Effector CD8-positive, alpha-beta T cell (primary cell): ENCODE measurements around the gene CTCFL.

ENCODE experiments used
- DNase-seq: peaks from one replicate; lab custom pipeline; 2025; lab: John Stamatoyannopoulos, UW

Gene CTCFL

DNA sequence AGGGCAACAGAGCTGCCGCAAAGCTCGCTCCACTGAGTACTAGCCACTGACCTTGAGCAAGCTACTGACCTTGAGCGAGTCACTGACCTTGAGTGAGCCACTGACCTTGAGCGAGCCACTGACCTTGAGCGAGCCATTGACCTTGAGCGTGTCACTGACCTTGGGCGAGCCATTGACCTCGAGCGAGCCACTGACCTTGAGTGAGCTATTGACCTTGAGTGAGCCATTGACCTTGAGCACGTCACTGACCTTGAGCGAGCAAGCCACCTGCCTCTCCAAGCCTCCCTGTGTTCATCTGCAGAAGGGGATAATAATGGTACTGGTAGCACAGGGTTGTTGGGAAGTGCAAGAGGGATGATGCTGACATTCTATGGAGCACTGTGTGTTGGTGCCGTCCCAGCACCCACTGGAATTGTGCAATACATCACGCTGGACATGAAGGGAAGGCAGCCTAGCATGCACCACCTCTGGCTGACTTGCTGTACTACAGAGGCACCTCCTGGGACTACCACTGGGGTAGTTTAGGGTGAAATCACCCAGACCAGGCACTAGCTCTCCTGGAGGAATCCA, 60.2 kb downstream of the CTCFL start:
- DNase-seq, result no peak

DNA sequence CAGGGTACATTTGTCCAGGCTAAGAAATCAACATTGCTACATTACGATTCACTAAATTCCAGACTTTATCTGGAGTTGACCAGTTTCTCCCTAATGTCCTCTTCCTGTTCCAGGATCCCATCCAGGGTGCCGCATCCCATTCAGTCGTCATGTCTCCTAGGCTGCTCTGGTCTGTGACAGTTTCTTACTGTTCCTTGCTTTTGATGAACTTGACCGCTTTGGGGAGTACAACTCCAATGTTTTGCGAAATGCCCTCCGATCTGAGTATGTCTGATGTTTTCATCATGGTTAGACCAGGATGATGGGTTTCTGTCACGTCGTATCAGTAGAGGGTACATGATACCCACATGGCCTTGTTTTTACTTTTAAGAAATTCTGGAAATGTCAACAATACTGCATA, 62.2 kb downstream of the CTCFL start:
- DNase-seq, result no peak

DNA sequence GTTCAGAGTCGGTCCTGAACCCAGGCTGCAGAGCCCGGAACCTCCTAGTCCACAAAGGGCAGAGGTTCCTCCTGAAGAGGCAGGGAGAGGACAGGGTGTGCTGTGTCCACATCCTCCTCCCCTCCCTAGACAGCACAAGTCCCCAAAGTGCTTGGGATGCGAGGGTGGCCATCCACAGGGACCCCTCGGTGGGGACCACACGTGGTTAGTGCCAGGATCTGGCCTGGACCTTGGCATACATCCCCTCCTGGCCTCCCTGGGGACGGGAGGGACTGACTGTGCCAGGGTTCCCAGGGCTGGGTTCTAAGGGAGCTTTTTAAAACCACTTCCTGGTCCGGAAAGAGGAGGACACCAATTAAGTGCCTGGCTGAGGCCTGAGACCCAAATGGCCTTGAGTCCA, 63.2 kb downstream of the CTCFL start:
- no peak for DNase-seq

DNA sequence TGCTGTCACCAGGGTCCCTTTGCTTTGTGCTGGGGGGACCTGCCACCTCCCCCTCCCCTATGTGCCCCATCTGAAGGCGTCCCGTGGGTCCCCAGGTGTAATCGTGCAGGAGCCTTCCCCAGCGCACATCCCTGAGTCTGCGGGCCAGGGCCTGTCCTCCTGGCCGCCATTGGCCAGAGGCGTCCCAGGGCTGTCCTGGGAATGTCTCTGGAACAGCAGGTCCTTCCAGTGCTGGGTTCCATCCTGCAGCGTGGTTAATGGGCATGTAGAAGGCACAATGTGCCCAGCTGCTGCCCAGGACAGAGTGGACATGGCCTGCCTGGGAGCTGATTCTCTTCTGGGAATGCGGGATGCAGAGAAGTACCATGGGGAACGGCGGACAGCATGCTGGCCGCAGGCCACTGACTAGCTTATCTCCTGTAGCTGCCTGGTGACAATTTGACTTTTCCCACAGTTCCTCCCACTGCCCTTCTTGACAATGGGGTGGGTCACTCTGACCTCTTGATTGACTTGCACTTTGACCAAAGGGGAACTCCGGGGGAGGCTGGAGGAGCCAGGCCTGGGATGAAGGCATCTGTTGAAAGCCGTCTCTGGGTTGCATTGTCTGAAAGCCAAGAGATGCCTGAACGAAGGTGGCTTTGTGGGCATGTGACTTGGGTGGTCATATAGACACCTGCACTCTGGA, 64.0 kb downstream of the CTCFL start:
- no peak for DNase-seq

GRCh38 chr20:57459897-57460296, 65.0 kb downstream of the CTCFL start:
- no peak for DNase-seq

GRCh38 chr20:57459278-57459677, 65.7 kb downstream of the CTCFL start:
- no peak for DNase-seq

GRCh38 chr20:57458400-57459160, 66.4 kb downstream of the CTCFL start:
- no peak for DNase-seq

DNA sequence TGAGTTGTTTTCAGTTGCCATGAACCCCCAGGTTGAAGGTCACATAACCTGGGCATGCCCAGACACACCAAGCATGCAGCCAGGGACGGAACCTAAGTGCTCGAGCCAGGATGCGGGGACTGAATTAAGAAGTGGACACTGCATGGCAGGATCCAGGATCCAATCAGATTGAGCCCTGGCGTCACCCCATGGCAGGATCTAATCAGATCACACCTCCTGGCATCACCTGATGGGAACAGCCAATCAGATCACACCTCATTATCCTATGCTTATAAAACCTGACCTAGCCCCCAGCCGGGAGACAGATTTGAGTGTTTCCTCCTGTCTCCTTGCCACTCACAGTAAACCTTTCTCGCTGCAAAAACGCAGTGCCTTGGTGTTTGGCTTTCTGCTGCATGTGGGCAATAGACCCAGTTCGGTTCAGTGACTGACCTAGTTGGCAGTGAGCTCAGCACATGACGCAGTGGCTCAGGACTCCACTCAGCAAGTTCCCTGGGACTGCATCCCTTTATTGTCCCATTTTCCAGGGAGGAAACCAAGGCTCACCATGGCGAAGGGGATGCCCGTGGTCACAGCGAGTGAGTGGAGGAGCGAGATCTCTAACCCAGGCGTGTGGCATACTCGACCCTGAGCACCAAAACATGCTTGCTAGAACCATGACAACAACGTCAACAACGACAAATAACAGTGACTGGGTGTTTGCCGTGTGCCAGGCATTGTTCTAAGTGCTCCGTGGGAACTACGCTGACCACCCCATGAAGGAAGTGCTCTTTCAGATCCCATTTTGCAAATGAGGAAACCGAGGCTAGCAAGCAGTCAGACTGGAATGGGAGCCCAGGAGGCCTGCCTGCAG, 67.5 kb downstream of the CTCFL start:
- no peak for DNase-seq

- DNase-seq, result no peak
Observed at GRCh38 chr20:57456116-57456515, 68.8 kb downstream of the CTCFL start.

- no peak for DNase-seq
Observed at GRCh38 chr20:57455386-57455785, 69.6 kb downstream of the CTCFL start.

- no peak for DNase-seq
Observed at GRCh38 chr20:57451795-57452661, 72.9 kb downstream of the CTCFL start.

DNA sequence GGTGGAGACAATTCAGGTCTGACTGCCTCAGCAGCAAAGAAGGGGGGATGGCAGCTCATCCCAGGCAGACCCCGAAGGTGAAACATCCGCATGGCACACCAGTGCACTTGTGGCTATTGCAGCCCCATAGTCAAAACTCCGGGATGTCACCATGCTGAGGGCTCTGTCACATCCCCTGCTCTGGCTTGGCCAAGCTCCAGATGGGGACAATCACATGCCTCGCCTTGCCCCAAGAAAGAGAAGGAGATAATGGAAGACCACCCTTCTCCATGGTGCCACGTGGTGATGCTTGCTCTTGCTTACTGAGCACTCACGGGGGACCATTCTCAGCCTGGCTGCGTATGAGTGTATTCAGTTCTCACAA, 73.5 kb downstream of the CTCFL start:
- DNase-seq, result no peak

DNA sequence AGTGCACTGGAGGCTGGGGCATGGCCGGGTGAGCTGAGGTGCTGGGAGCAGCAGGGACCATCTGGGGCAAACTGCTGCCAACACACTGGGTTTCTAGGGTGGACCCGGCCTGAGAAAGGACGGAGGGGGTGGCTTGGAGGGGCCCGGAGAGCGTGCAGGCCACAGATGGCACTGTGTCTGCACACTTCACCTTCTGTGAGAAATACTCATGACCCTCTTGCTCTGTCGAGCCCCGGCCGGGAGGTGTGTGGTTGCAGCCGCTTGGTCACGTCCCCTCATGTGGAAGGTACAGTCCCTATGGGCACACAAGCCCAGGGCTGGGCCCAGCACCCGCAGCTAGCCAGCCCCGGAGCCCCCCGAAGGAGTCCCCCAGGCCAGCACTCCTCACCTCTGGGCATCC, 74.0 kb downstream of the CTCFL start:
- DNase-seq, result no peak

GRCh38 chr20:57450419-57450818, 74.5 kb downstream of the CTCFL start:
- no peak for DNase-seq

DNA sequence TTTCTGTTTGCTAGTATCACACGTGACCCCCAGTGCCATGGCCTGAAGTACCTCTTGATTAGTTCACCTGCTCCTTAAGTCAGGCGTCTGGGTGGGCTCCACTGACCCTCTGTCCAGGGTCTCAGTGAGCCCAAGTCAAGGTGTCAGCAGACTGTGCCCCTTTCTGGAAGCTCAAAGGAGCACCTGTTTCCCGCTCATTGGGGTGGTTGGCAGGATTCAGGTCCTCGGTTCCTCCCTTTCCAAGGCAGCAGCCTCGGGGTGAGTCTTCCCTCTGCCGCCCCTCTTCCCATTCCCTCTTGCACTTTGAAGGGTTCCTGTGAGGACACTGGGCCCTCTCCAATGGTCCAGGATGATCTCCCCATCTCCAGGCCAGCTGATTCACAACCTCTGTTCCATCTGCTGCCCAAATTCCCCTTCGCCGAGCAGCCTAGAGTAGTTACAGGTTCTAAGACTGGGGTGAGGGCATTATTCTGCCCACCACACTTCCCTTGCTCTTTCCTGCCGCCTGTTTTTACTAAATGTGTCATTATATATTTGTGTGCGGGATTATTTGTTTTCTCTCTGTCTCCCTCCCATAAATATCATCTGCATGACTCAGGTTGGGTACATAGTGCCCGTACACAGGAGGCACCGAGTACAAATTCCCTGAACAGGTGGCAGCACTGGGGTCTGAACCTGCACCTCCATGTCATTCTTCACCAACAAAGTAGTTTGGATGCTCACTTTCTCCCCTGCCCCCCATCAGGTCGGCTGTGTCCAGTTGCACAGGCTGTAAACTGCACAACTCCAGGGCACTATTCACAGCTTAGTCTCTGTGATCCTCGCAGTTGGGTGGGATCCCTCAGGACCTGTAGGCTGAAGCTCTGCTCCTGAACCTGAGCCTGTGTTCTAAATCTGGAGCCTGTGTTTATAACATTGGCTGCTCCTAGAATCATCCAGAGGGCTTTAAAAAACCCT, 75.3 kb downstream of the CTCFL start:
- no peak for DNase-seq

DNA sequence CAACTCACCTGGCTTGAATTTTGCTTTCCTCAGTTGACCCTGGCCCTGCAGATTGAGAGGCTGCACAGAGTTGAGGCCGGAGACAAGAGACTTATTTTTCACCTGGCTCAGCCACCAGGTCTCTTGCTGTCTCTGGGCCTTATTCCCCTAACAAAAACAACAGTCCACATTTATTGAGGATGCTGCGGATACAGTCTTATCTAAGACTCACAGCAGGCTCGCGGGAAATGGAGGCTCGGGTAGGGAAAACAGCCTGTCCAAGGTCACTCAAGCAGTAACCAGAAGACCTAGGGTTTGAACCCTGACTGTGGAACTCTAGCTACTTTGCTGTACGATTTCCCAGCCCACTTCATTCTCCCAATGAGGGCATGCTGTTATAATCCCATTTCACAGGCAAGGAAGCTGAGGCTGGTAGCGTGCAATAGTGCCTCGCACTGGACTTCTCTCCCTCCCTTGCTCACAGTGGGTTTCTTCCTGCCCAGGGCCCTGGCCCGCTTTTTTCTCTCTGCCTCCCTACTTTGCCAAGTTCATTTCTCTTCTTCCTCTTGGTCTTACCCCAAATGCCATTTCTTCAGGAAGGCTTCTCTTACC, 76.1 kb downstream of the CTCFL start:
- DNase-seq, result no peak
